Gastrocnemius medialis (tissue), 4 donors: ENCODE measurements around the gene PDE6C. TPM values are rescaled to one million over a fixed set of nuclear protein-coding genes. Genes with fewer than 3 reads are reported as not detected.

Experiments used
- ATAC-seq, 2 donors: fragments of 150-250 bp; one replicate each; pipeline ENCODE4 v1.9.1; 2016
- DNase-seq, 2 donors: peaks; one replicate each; pipeline ENCODE4 v3.0.0-alpha.2; 2019
- H3K27ac ChIP-seq, 4 donors: fragments of 200-600 bp; sonication (generic); 1 replicate in 1 of 4; 2 replicates in 3 of 4; pipeline ENCODE4 v1.5.1; 2016 to 2018; ENCODE audit warnings: mild to moderate bottlenecking in 2 of 4, moderate library complexity in 1 of 4
- H3K27me3 ChIP-seq, 3 donors: fragments of 200-600 bp; sonication (generic) in 2 of 3; 1 replicate in 1 of 3; 2 replicates in 2 of 3; pipeline versions ENCODE4 v1.5.1 to v1.6.0; 2016 to 2019; ENCODE audit warnings: mild to moderate bottlenecking in 1 of 3, moderate library complexity in 1 of 3
- H3K36me3 ChIP-seq, 2 donors: fragments of 200-600 bp; sonication (generic) in 1 of 2; one replicate each; pipeline ENCODE4 v1.5.1; 2017 to 2018
- H3K4me1 ChIP-seq, 2 donors: fragments of 200-600 bp; sonication (generic) in 1 of 2; one replicate each; pipeline ENCODE4 v1.5.1; 2016 to 2017; ENCODE audit warnings: mild to moderate bottlenecking in 2 of 2
- H3K4me3 ChIP-seq, 4 donors: fragments of 200-600 bp; sonication (generic) in 3 of 4; 1 replicate in 1 of 4; 2 replicates in 3 of 4; pipeline ENCODE4 v1.5.1; 2016 to 2019; ENCODE audit warnings: mild to moderate bottlenecking in 2 of 4
- H3K9me3 ChIP-seq, 3 donors: fragments of 200-600 bp; sonication (generic) in 2 of 3; 1 replicate in 1 of 3; 2 replicates in 2 of 3; pipeline ENCODE4 v1.5.1; 2016 to 2019
- CTCF ChIP-seq, 5 experiments: fragments of 450-650 bp in 3 of 5; fragments of 200-600 bp in 2 of 5; sonication (generic) in 2 of 5; IDR thresholded peaks in 4 of 5; conservative IDR thresholded peaks in 1 of 5; 1 replicate in 4 of 5; 2 replicates in 1 of 5; pipeline ENCODE4 v1.5.1; 2016 to 2019; ENCODE audit warnings: antibody characterized with exemption in 5 of 5, mild to moderate bottlenecking in 3 of 5, moderate library complexity in 3 of 5
- POLR2A ChIP-seq, 2 donors: fragments of 450-650 bp; IDR thresholded peaks; one replicate each; pipeline ENCODE4 v1.6.1; 2017; ENCODE audit warnings: antibody characterized with exemption in 2 of 2, mild to moderate bottlenecking in 2 of 2, moderate library complexity in 2 of 2
- in situ Hi-C, 4 donors: fragments of 200-750 bp; cut with MboI; loops; one replicate each; pipeline versions ENCODE4 v1.15.0 to v1.8.0; 2017; ENCODE audit warnings: low sequenced_read_pairs in 4 of 4
- intact Hi-C: fragments of 100-400 bp; cut with DNase I; formaldehyde crosslinking; loops from one replicate; pipeline ENCODE4 v1.15.1; 2023; ENCODE audit warnings: low total_unique reads
- total RNA-seq, 4 donors: library from RNA; depleted of rRNA; stranded (reverse); fragments of >200 nt; gene quantifications; one replicate each; pipeline versions ENCODE4 v1.1.0 to v1.2.3, GENCODE V29; 2016

PDE6C gene
- total RNA-seq, 4 donors from 2014 or later, result not detected

- ATAC-seq, result no peak
- Histone ChIP-seq H3K27me3 (no peaks in the 10 kb centered on the region), H3K4me3 (no peak overlapping the region), H3K27ac (no peak overlapping the region), H3K36me3 (no peaks in the 10 kb centered on the region), H3K9me3 (no peaks in the 10 kb centered on the region), H3K4me1 (no peaks in the 10 kb centered on the region)
- no peak for DNase-seq
- intact Hi-C loops (no loop called here), in situ Hi-C loops (no loop called here)
- no peak for TF ChIP-seq CTCF (IDR thresholded peaks at IDR 0.05 in 4 of 5, conservative IDR thresholded peaks at IDR 0.05 in 1 of 5)
- TF ChIP-seq POLR2A (IDR thresholded peaks at IDR 0.05), result no peak
Observed at GRCh38 chr10:93652857-93653256, 40.5 kb downstream of the PDE6C start.

- H3K4me3 ChIP-seq, result no peak overlapping the region
- H3K27ac ChIP-seq, result no peak overlapping the region
- H3K36me3 ChIP-seq, result no peaks in the 10 kb centered on the region
- no peaks in the 10 kb centered on the region for H3K4me1 ChIP-seq
- TF ChIP-seq CTCF (IDR thresholded peaks at IDR 0.05 in 4 of 5, conservative IDR thresholded peaks at IDR 0.05 in 1 of 5) (no peak), POLR2A (IDR thresholded peaks at IDR 0.05) (no peak)
- H3K27me3 ChIP-seq, result no peaks in the 10 kb centered on the region
- ATAC-seq (no peak), DNase-seq (no peak)
- in situ Hi-C loops (no loop called here), intact Hi-C loops (no loop called here)
- H3K9me3 ChIP-seq, result no peaks in the 10 kb centered on the region
Observed at GRCh38 chr10:93654201-93654600, 41.9 kb downstream of the PDE6C start.

- no peaks in the 10 kb centered on the region for H3K27me3 ChIP-seq
- intact Hi-C loops (no loop called here), in situ Hi-C loops (no loop called here)
- TF ChIP-seq CTCF (IDR thresholded peaks at IDR 0.05 in 4 of 5, conservative IDR thresholded peaks at IDR 0.05 in 1 of 5) (no peak), POLR2A (IDR thresholded peaks at IDR 0.05) (no peak)
- H3K4me1 ChIP-seq, result no peaks in the 10 kb centered on the region
- H3K36me3 ChIP-seq, result peaks cover 0 to 9% of the 10 kb centered on the region in 2 donors
- DNase-seq (no peak), ATAC-seq (no peak)
- H3K9me3 ChIP-seq, result no peaks in the 10 kb centered on the region
- H3K4me3 ChIP-seq, result no peak overlapping the region
- no peak overlapping the region for H3K27ac ChIP-seq
Observed at GRCh38 chr10:93656155-93656554, 43.8 kb downstream of the PDE6C start.

GRCh38 chr10:93657757-93658156 lies 45.4 kb downstream of the PDE6C start:
- no peak for ATAC-seq
- DNase-seq, result no peak
- Histone ChIP-seq H3K36me3 (peaks cover 0 to 9% of the 10 kb centered on the region in 2 donors), H3K27ac (no peak overlapping the region), H3K4me3 (no peak overlapping the region), H3K9me3 (no peaks in the 10 kb centered on the region), H3K27me3 (no peaks in the 10 kb centered on the region), H3K4me1 (no peaks in the 10 kb centered on the region)
- intact Hi-C loops (no loop called here), in situ Hi-C loops (no loop called here)
- no peak for TF ChIP-seq POLR2A (IDR thresholded peaks at IDR 0.05)
- TF ChIP-seq CTCF (IDR thresholded peaks at IDR 0.05 in 4 of 5, conservative IDR thresholded peaks at IDR 0.05 in 1 of 5), result no peak

GRCh38 chr10:93666030-93666429 lies 53.7 kb downstream of the PDE6C start:
- no peaks in the 10 kb centered on the region for H3K27me3 ChIP-seq
- no peaks in the 10 kb centered on the region for H3K4me1 ChIP-seq
- no peak for DNase-seq
- TF ChIP-seq POLR2A (IDR thresholded peaks at IDR 0.05) (no peak), CTCF (IDR thresholded peaks at IDR 0.05 in 4 of 5, conservative IDR thresholded peaks at IDR 0.05 in 1 of 5) (no peak)
- no peak for ATAC-seq
- in situ Hi-C loops (no loop called here), intact Hi-C loops (no loop called here)
- no peak overlapping the region for H3K4me3 ChIP-seq
- H3K9me3 ChIP-seq, result no peaks in the 10 kb centered on the region
- H3K27ac ChIP-seq, result no peak overlapping the region
- peaks cover 0 to 59% of the 10 kb centered on the region in 2 donors for H3K36me3 ChIP-seq
